HL-60 (cell line): Measurements from ENCODE around the gene GRID1.

Source experiments
- GABPA ChIP-seq: IDR thresholded peaks from 2 replicates; pipeline ENCODE4 v1.6.1; 2012; ENCODE audit warnings: low read depth
- POLR2AphosphoS5 ChIP-seq: IDR thresholded peaks from 2 replicates; pipeline ENCODE4 v1.6.1; 2012; ENCODE audit warnings: low read depth
- SPI1 ChIP-seq: IDR thresholded peaks from 2 replicates; pipeline ENCODE4 v1.6.1; 2012; ENCODE audit warnings: low read depth, mild to moderate bottlenecking, borderline replicate concordance
- TF ChIP-seq, protein P1 (sequence below): IDR thresholded peaks from one replicate; pipeline ENCODE4 v1.5.1; 2011; ENCODE audit warnings: low read length, control low read depth, inconsistent platforms; ENCODE audit not compliant: insufficient read depth
- TF ChIP-seq, protein P2 (sequence below): IDR thresholded peaks from 2 replicates; pipeline ENCODE4 v1.6.1; 2012; ENCODE audit warnings: low read depth; ENCODE audit not compliant: insufficient replicate concordance

DNA sequence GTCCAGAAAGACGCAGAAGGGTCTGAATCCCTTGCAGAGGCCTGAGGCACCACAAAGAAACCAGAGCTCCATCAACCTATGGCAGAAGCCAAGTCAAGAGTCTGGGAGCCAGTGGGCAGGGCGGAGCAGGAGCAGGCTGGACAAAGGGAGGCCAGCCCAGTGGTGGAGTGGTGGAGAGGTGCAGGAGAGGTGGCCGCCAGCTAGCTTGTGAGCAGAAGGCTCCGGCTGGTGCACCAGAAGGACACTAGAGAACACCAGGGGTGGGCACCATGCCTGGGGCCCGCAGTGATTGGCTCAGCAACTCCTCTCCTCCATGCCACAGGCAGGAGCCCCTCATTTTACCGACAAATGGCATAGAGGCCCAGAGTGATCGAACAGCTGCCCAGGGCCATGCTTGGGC, 186.6 kb downstream of the GRID1 start:
- TF ChIP-seq, protein P1, sequence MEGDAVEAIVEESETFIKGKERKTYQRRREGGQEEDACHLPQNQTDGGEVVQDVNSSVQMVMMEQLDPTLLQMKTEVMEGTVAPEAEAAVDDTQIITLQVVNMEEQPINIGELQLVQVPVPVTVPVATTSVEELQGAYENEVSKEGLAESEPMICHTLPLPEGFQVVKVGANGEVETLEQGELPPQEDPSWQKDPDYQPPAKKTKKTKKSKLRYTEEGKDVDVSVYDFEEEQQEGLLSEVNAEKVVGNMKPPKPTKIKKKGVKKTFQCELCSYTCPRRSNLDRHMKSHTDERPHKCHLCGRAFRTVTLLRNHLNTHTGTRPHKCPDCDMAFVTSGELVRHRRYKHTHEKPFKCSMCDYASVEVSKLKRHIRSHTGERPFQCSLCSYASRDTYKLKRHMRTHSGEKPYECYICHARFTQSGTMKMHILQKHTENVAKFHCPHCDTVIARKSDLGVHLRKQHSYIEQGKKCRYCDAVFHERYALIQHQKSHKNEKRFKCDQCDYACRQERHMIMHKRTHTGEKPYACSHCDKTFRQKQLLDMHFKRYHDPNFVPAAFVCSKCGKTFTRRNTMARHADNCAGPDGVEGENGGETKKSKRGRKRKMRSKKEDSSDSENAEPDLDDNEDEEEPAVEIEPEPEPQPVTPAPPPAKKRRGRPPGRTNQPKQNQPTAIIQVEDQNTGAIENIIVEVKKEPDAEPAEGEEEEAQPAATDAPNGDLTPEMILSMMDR: no peak
- TF ChIP-seq POLR2AphosphoS5 (no peak), GABPA (no peak), SPI1 (no peak)
- TF ChIP-seq, protein P2, sequence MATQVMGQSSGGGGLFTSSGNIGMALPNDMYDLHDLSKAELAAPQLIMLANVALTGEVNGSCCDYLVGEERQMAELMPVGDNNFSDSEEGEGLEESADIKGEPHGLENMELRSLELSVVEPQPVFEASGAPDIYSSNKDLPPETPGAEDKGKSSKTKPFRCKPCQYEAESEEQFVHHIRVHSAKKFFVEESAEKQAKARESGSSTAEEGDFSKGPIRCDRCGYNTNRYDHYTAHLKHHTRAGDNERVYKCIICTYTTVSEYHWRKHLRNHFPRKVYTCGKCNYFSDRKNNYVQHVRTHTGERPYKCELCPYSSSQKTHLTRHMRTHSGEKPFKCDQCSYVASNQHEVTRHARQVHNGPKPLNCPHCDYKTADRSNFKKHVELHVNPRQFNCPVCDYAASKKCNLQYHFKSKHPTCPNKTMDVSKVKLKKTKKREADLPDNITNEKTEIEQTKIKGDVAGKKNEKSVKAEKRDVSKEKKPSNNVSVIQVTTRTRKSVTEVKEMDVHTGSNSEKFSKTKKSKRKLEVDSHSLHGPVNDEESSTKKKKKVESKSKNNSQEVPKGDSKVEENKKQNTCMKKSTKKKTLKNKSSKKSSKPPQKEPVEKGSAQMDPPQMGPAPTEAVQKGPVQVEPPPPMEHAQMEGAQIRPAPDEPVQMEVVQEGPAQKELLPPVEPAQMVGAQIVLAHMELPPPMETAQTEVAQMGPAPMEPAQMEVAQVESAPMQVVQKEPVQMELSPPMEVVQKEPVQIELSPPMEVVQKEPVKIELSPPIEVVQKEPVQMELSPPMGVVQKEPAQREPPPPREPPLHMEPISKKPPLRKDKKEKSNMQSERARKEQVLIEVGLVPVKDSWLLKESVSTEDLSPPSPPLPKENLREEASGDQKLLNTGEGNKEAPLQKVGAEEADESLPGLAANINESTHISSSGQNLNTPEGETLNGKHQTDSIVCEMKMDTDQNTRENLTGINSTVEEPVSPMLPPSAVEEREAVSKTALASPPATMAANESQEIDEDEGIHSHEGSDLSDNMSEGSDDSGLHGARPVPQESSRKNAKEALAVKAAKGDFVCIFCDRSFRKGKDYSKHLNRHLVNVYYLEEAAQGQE: no peak
